Hepatocyte (in vitro differentiated cells): ENCODE results near the gene SPRR1B. TPM values are rescaled to one million over a fixed set of nuclear protein-coding genes. Genes with fewer than 3 reads are reported as not detected.
"Not testable (repeated sequence)": the region's sequence is repeated elsewhere in the genome, so short reads cannot be mapped to it uniquely, and the experiment has no call there.

ENCODE experiments used
- DNase-seq: peaks from one replicate; pipeline ENCODE4 v3.0.0-alpha.2; 2016; ENCODE audit warnings: low spot score
- H2AFZ ChIP-seq: fragments of 200-600 bp; sonication (generic); 2 replicates; pipeline ENCODE4 v1.6.0; 2016; ENCODE audit warnings: antibody characterized with exemption, mild to moderate bottlenecking
- H3K27ac ChIP-seq: fragments of 200-600 bp; sonication (generic); 2 replicates; pipeline ENCODE4 v1.5.1; 2016; ENCODE audit warnings: mild to moderate bottlenecking
- H3K27me3 ChIP-seq: fragments of 200-600 bp; sonication (generic); 2 replicates; pipeline ENCODE4 v1.6.1; 2016
- H3K36me3 ChIP-seq: fragments of 200-600 bp; sonication (generic); replicated peaks from 2 replicates; pipeline ENCODE4 v1.5.1; 2016; ENCODE audit warnings: low read depth; ENCODE audit not compliant: insufficient read depth
- H3K4me1 ChIP-seq: fragments of 200-600 bp; sonication (generic); 2 replicates; pipeline ENCODE4 v1.5.1; 2016; ENCODE audit warnings: mild to moderate bottlenecking, moderate library complexity; ENCODE audit not compliant: insufficient read depth
- H3K4me2 ChIP-seq: fragments of 200-600 bp; sonication (generic); 2 replicates; pipeline ENCODE4 v1.6.0; 2016
- H3K4me3 ChIP-seq: fragments of 200-600 bp; sonication (generic); 2 replicates; pipeline ENCODE4 v1.5.1; 2016; ENCODE audit warnings: mild to moderate bottlenecking
- H3K79me2 ChIP-seq: fragments of 200-600 bp; sonication (generic); 2 replicates; pipeline ENCODE4 v1.6.0; 2017; ENCODE audit warnings: mild to moderate bottlenecking
- H3K9me2 ChIP-seq: fragments of 200-600 bp; sonication (generic); replicated peaks from 2 replicates; pipeline ENCODE4 v1.6.0; 2017; ENCODE audit warnings: mild to moderate bottlenecking; ENCODE audit not compliant: insufficient read depth
- H3K9me3 ChIP-seq: fragments of 200-600 bp; sonication (generic); 2 replicates; pipeline ENCODE4 v1.5.1; 2016; ENCODE audit warnings: low read depth, mild to moderate bottlenecking
- H4K20me1 ChIP-seq: fragments of 200-600 bp; sonication (generic); 2 replicates; pipeline ENCODE4 v1.6.0; 2016; ENCODE audit warnings: mild to moderate bottlenecking; ENCODE audit not compliant: insufficient read depth, poor library complexity, severe bottlenecking
- EZH2 ChIP-seq: fragments of 200-600 bp; sonication (generic); IDR thresholded peaks from 2 replicates; pipeline ENCODE4 v1.6.1; 2016; ENCODE audit warnings: antibody characterized with exemption, mild to moderate bottlenecking, borderline replicate concordance
- EZH2phosphoT487 ChIP-seq: fragments of 200-600 bp; sonication (generic); IDR thresholded peaks from one replicate; pipeline ENCODE4 v1.6.1; 2018; ENCODE audit warnings: antibody characterized with exemption, mild to moderate bottlenecking, low read depth, moderate library complexity; ENCODE audit not compliant: unreplicated experiment, severe bottlenecking
- WGBS: methylation state at CpG from one replicate; pipeline ENCODE4 v1.1.6; 2016; ENCODE audit warnings: low lambda C conversion rate; ENCODE audit errors: missing lambda C conversion rate; 5-methylcytosine and 5-hydroxymethylcytosine counted together
- polyA plus RNA-seq: library from polyadenylated mRNA; unstranded; fragments of >200 nt; fragmentation: Nextera tagmentation; extraction: Ambion mirVana; gene quantifications from 2 replicates; pipeline ENCODE4 v1.2.1, GENCODE V29; 2016
- total RNA-seq: library from RNA; depleted of rRNA; stranded (reverse); fragments of >200 nt; gene quantifications from 2 replicates; pipeline ENCODE4 v1.2.3, GENCODE V29; 2014
- TF ChIP-seq, protein P1 (sequence below): fragments of 200-600 bp; sonication (generic); IDR thresholded peaks from 2 replicates; pipeline ENCODE4 v1.5.1; 2016; ENCODE audit warnings: antibody characterized with exemption, mild to moderate bottlenecking; ENCODE audit not compliant: poor library complexity

Gene SPRR1B
- total and polyA plus RNA-seq, 2 experiments from 2014 or later, result not detected

DNA sequence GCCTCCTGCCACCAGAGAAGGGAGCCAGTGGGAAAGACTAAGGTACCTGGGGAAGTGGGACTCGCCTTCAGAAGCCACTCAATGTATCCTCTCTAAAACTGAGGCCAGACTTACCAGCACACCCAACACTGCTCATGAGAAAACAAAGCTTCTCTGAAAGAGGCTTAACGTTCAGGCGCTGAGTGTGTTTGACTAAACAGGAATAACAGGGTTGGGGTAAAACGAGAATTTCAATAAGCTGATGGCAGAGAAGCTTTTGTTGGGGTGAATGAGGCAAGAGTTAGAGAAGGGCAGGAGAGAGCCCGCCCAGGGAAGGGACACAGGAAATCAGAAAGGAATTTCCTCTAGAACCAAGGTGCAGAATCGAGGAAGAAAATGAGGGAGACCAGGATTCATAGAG, 31.2 kb upstream of the SPRR1B start:
- Histone ChIP-seq H3K4me2 (no peak overlapping the region), H3K9me3 (peaks cover 2% of the 10 kb centered on the region), H3K36me3 (no peaks in the 10 kb centered on the region), H3K9me2 (no peaks in the 10 kb centered on the region), H4K20me1 (no peaks in the 10 kb centered on the region), H3K27ac (no peak overlapping the region), H3K27me3 (no peaks in the 10 kb centered on the region), H3K4me1 (no peaks in the 10 kb centered on the region), H3K79me2 (no peaks in the 10 kb centered on the region), H2AFZ (no peak overlapping the region), H3K4me3 (no peak overlapping the region)
- no peak for DNase-seq
- 55% methylated on average over 6 of the region's 6 CpGs for WGBS
- TF ChIP-seq EZH2, result no peak
- TF ChIP-seq EZH2phosphoT487, result no peak
- TF ChIP-seq, protein P1, sequence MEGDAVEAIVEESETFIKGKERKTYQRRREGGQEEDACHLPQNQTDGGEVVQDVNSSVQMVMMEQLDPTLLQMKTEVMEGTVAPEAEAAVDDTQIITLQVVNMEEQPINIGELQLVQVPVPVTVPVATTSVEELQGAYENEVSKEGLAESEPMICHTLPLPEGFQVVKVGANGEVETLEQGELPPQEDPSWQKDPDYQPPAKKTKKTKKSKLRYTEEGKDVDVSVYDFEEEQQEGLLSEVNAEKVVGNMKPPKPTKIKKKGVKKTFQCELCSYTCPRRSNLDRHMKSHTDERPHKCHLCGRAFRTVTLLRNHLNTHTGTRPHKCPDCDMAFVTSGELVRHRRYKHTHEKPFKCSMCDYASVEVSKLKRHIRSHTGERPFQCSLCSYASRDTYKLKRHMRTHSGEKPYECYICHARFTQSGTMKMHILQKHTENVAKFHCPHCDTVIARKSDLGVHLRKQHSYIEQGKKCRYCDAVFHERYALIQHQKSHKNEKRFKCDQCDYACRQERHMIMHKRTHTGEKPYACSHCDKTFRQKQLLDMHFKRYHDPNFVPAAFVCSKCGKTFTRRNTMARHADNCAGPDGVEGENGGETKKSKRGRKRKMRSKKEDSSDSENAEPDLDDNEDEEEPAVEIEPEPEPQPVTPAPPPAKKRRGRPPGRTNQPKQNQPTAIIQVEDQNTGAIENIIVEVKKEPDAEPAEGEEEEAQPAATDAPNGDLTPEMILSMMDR, result no peak

DNA sequence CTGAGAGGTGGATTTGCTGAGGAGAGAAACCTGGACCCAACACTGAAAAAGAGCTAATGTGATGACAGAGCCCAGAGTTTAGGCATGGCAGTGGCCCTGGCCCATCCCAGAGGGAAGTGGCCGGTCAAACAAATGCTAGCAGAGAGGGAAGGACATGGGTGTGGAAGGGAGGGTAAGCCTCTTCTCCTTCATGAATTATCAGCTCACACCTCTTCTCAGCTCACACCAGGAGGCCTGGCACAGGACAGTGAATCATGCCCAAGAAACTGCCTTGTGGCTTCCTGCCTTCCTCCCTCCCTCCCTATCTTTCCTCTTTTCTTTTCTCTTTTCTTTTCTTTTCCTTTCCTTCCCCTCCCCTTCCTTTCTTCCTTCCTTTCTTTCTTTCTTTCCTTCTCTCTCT, 30.7 kb upstream of the SPRR1B start:
- no peak overlapping the region for H3K4me3 ChIP-seq
- DNase-seq, result no peak
- H3K27ac ChIP-seq, result no peak overlapping the region
- no peaks in the 10 kb centered on the region for H3K9me2 ChIP-seq
- no peaks in the 10 kb centered on the region for H4K20me1 ChIP-seq
- no peaks in the 10 kb centered on the region for H3K27me3 ChIP-seq
- no peak overlapping the region for H3K4me2 ChIP-seq
- peaks cover 2% of the 10 kb centered on the region for H3K9me3 ChIP-seq
- TF ChIP-seq EZH2 (no peak), EZH2phosphoT487 (no peak)
- TF ChIP-seq, protein P1, result no peak
- H2AFZ ChIP-seq, result no peak overlapping the region
- 90% methylated on average over 1 of the region's 1 CpG for WGBS
- no peaks in the 10 kb centered on the region for H3K36me3 ChIP-seq
- no peaks in the 10 kb centered on the region for H3K79me2 ChIP-seq
- H3K4me1 ChIP-seq, result no peaks in the 10 kb centered on the region

DNA sequence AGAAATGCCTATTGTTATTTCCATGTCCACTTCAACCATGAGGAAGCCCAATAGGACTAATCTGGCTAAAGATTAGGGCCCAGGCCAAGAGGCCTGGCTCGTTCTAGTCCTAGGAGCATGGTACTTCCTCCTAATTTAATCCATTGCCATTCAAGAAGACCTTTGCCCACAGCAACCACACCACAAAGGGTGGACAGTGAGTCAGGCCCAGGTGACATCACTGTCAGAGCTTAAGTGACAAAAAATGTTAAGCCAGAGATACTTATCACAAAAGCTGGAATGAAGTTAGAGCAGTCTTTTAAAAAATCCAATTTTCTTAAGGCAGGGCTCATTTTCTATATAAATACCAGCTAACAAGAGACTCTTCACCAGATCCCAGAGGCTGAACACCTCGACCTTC, 29.6 kb upstream of the SPRR1B start, which contains the start of gene SPRR3:
Gene SPRR3, plus strand, starts transcription at position 368 of the 400 bp plus-strand sequence. CDS start 1,272 bp downstream, outside the sequence.
- Histone ChIP-seq H3K4me2 (no peak within 1 kb of the TSS), H2AFZ (no peak within 1 kb of the TSS), H4K20me1 (no peaks in the 10 kb centered on the region), H3K9me3 (peaks cover 2% of the 10 kb centered on the region), H3K9me2 (no peaks in the 10 kb centered on the region), H3K27ac (no peak within 1 kb of the TSS), H3K79me2 (no peaks in the 10 kb centered on the region), H3K4me3 (no peak within 1 kb of the TSS), H3K4me1 (no peaks in the 10 kb centered on the region), H3K36me3 (no peaks in the 10 kb centered on the region), H3K27me3 (no peaks in the 10 kb centered on the region)
- TF ChIP-seq EZH2phosphoT487, result no peak
- TF ChIP-seq, protein P1, result no peak
- no peak for TF ChIP-seq EZH2
- WGBS, result 28% methylated on average over 2 of the region's 2 CpGs
- no peak for DNase-seq

DNA sequence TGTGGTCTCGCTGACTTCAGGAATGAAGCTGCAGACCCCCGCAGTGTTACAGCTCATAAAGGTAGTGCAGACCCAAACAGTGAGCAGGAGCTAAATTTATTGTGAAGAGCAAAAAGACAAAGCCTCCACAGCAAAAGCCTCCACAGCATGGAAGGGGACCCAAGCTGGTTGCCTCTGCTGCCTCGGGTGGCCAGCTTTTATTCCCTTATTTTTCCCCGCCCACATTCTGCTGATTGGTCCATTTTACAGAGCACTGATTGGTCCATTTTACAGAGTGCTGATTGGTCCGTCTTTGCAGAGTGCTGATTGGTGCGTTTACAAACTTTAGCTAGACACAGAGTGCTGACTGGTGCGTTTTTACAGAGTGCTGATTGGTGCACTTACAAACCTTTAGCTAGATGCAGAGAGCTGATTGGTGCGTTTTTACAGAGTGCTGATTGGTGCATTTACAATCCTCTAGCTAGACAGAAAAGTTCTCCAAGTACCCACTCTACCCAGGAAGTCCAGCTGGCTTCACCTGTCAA, 19.7 kb upstream of the SPRR1B start:
- not testable (repeated sequence) for H3K9me2 ChIP-seq, H3K27ac ChIP-seq, H2AFZ ChIP-seq, H3K9me3 ChIP-seq, H3K27me3 ChIP-seq, H3K4me1 ChIP-seq, DNase-seq, H3K4me3 ChIP-seq, H4K20me1 ChIP-seq, H3K4me2 ChIP-seq, H3K36me3 ChIP-seq, H3K79me2 ChIP-seq
- WGBS, result 61% methylated on average over 8 of the region's 8 CpGs

DNA sequence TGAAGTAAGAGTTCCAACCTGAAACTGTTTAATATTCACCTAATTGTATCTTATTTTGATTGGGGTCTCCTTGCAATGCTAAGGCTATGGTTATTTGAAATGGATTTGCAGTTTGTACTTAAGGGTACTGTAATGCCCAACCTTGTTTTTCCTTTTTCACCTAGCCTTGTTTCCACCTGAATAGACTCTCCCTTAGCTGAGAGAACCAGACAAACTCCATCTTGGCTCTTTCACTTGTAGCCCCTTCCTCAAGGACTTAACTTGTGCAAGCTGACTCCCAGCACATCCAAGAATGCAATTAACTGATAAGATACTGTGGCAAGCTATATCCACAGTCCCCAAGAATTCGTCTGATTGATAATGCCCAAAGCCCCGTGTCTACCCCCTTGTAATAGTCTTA, 9.2 kb upstream of the SPRR1B start:
- not testable (repeated sequence) for H3K79me2 ChIP-seq, H3K4me3 ChIP-seq, H3K4me1 ChIP-seq, H3K9me3 ChIP-seq, DNase-seq, H4K20me1 ChIP-seq, H3K27me3 ChIP-seq, H3K27ac ChIP-seq, H3K4me2 ChIP-seq, H3K36me3 ChIP-seq, H3K9me2 ChIP-seq, H2AFZ ChIP-seq
- WGBS, result 22% methylated on average over 2 of the region's 2 CpGs

DNA sequence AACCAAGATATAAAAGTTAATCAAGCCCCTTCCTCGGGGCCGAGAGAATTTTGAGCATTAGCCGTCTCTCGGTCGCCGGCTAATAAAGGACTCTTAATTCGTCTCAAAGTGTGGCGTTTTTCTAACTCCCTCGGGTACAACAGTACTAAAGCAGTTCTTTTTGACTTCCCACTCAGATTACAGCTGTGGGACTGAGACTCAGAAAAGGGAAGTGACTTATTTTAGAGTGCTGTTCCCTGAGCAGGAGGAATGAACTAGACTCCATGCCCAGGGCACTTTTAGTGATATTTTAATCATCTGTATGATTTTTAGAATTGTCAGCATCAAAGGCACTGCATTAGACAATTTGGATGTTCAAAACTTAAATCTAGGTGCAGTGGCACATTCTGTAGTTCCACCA, 8.7 kb upstream of the SPRR1B start:
- H3K9me2 ChIP-seq, H3K27me3 ChIP-seq, H3K79me2 ChIP-seq, H3K36me3 ChIP-seq, H3K27ac ChIP-seq, H2AFZ ChIP-seq, DNase-seq, H4K20me1 ChIP-seq, H3K4me2 ChIP-seq, H3K4me3 ChIP-seq, H3K4me1 ChIP-seq, H3K9me3 ChIP-seq: not testable (repeated sequence)
- WGBS, result 74% methylated on average over 9 of the region's 9 CpGs
